ENCODE measurements around the gene ABCA8.
"Not testable (repeated sequence)": the region's sequence is repeated elsewhere in the genome, so short reads cannot be mapped to it uniquely, and the experiment has no call there.

Gene ABCA8

DNA sequence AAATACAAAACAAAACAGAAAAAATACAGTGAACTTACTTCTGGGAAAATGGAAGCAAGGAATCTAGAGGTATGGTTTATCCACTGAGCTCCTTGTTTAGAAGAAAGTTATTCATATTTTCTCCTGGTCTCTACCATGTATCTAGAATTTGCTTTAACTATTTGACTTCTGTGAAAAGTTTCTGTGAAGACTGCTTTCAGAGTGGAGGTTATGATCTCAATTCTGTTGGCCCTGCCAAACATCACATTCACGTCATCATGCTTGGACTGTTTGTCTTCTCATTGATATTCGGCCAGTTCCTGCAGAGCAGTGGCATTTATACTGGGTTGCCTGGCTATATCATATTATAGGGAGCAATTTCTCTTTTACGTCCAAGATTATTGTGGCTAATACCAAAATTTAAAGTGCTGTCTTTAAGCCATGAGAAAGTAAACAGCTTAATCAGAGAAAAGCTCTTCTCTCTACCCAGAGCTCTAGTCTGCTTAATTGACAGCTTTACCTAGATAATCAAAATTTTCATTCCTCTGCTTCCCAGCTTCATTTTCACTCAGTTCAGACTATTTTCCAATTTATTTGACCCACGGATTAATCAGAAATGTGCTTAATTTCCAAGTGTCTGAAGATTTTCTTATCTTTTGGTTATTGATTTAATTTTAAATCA is at the start of gene ABCA8:
Gene ABCA8, minus strand, starts transcription at position 212 of the 661 bp plus-strand sequence. CDS start 13,358 bp downstream, outside the sequence.
- Mint-ChIP-seq H3K27ac (no peak within 1 kb of the TSS), H3K4me3 (no peak within 1 kb of the TSS), H3K27me3 (peaks cover 5% of the 10 kb centered on the region), H3K36me3 (no peaks in the 10 kb centered on the region), H3K4me1 (ENCODE audit: low read depth) (no peaks in the 10 kb centered on the region), H3K9me3 (ENCODE audit: low read depth) (no peaks in the 10 kb centered on the region)

DNA sequence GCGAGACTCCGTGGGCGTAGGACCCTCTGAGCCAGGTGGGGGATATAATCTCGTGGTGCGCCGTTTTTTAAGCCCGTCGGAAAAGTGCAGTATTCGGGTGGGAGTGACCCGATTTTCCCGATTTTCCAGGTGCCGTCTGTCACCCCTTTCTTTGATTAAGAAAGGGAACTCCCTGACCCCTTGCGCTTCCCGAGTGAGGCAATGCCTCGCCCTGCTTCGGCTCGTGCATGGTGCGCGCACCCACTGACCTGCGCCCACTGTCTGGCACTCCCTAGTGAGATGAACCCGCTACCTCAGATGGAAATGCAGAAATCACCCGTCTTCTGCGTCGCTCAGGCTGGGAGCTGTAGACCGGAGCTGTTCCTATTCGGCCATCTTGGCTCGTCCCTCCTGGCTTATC is 49.6 kb upstream of the ABCA8 start:
- not testable (repeated sequence) for H3K27me3 Mint-ChIP-seq; H3K36me3 Mint-ChIP-seq; H3K9me3 Mint-ChIP-seq (ENCODE audit: low read depth); H3K4me3 Mint-ChIP-seq; H3K4me1 Mint-ChIP-seq (ENCODE audit: low read depth); H3K27ac Mint-ChIP-seq

GRCh38 chr17:68999743-69000142 is 44.6 kb upstream of the ABCA8 start:
- not testable (repeated sequence) for H3K4me3 Mint-ChIP-seq; H3K27me3 Mint-ChIP-seq; H3K27ac Mint-ChIP-seq; H3K36me3 Mint-ChIP-seq; H3K4me1 Mint-ChIP-seq (ENCODE audit: low read depth); H3K9me3 Mint-ChIP-seq (ENCODE audit: low read depth)

DNA sequence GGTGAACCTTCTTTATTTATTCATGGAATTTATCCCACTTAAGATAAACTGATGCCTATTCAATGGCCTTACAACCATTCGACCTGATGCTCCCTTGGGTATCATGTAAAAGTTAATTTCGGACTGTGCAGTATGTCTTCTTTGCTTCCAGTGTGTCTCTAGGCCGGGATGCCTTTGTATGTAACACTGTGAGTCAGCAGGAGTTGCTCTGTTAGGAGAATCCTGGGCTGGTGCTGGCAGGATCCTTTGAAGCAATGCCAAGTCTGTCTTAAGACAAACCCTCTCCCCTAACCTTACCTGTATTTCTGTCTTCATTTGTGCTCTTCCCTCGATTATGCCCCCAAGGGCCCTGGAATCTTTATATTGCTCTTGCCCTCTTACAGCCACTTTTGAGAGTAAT is 37.9 kb upstream of the ABCA8 start:
- no peaks in the 10 kb centered on the region for H3K36me3 Mint-ChIP-seq
- H3K27me3 Mint-ChIP-seq: no peaks in the 10 kb centered on the region
- H3K4me1 Mint-ChIP-seq (ENCODE audit: low read depth): no peaks in the 10 kb centered on the region
- H3K27ac Mint-ChIP-seq: no peak overlapping the region
- H3K4me3 Mint-ChIP-seq: no peak overlapping the region
- H3K9me3 Mint-ChIP-seq (ENCODE audit: low read depth): no peaks in the 10 kb centered on the region

- no peak overlapping the region for H3K4me3 Mint-ChIP-seq
- no peaks in the 10 kb centered on the region for H3K9me3 Mint-ChIP-seq (ENCODE audit: low read depth)
- no peaks in the 10 kb centered on the region for H3K4me1 Mint-ChIP-seq (ENCODE audit: low read depth)
- no peaks in the 10 kb centered on the region for H3K36me3 Mint-ChIP-seq
- no peaks in the 10 kb centered on the region for H3K27me3 Mint-ChIP-seq
- H3K27ac Mint-ChIP-seq: no peak overlapping the region
These were observed 32.8 kb upstream of the ABCA8 start for GRCh38 chr17:68987966-68988365.

- Mint-ChIP-seq H3K27ac (no peak overlapping the region), H3K36me3 (peaks cover 2% of the 10 kb centered on the region), H3K9me3 (ENCODE audit: low read depth) (no peaks in the 10 kb centered on the region), H3K4me3 (no peak overlapping the region), H3K4me1 (ENCODE audit: low read depth) (no peaks in the 10 kb centered on the region), H3K27me3 (no peaks in the 10 kb centered on the region)
These were observed 26.1 kb upstream of the ABCA8 start for GRCh38 chr17:68981288-68981687.

DNA sequence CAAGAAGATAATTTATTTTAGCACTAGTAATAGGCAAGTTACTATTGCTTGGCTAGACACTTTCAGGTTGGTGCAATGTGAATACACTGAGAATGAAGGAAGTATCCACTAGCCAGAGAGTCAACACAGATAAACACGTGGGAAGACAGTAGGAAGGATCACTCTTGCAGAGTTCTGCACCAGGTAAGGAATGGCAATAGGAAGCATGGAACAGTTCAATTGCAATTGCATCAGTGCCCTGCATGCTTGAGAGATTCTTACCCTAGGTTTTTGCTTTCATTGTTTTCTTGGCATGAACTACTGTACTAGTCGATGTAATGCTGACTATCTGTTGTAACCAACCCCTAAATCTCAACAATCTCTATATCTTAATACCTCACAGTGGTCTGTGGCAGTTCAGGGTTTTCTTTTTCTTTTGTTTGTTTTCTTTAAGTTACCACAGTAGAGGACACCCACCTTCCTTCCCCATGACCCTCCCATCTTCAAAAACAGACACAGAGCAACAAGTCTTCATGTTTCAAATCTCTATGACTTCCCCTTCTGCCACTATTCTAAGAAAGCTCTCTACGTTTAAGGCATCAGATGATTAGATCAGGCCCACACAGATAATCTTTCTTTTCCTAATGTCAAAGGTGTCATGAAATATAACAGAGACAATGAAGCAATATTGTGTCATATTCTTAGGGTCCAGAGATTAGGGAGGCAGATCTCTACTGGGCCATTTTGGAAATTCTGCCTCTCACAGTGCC is 18.1 kb upstream of the ABCA8 start:
- Mint-ChIP-seq H3K27ac (no peak overlapping the region), H3K4me3 (no peak overlapping the region), H3K27me3 (no peaks in the 10 kb centered on the region), H3K9me3 (ENCODE audit: low read depth) (no peaks in the 10 kb centered on the region), H3K36me3 (peaks cover 3% of the 10 kb centered on the region), H3K4me1 (ENCODE audit: low read depth) (no peaks in the 10 kb centered on the region)

GRCh38 chr17:68972119-68972704 is 17.0 kb upstream of the ABCA8 start:
- Mint-ChIP-seq H3K4me3 (no peak overlapping the region), H3K27ac (no peak overlapping the region), H3K4me1 (ENCODE audit: low read depth) (no peaks in the 10 kb centered on the region), H3K36me3 (peaks cover 3% of the 10 kb centered on the region), H3K27me3 (no peaks in the 10 kb centered on the region), H3K9me3 (ENCODE audit: low read depth) (no peaks in the 10 kb centered on the region)

DNA sequence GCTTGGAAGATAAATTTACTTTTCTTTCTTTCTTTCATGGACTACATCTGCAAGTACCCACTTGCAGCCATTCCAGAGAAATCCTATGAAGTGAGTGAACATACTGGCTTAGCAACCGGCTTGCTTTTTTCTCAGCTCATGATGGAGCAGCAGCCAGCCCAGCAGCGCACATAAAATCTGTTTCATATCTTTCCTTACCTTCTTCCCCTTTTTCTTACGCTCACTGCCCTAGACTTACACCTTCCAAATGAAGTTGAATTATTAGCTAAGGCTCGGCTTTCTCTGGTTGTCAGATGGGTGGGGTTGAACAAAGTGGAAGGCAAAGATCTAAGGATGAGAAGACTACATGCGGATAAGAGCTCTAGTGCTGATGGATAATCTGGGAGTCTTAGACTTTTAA is 13.9 kb upstream of the ABCA8 start:
- no peak overlapping the region for H3K4me3 Mint-ChIP-seq

DNA sequence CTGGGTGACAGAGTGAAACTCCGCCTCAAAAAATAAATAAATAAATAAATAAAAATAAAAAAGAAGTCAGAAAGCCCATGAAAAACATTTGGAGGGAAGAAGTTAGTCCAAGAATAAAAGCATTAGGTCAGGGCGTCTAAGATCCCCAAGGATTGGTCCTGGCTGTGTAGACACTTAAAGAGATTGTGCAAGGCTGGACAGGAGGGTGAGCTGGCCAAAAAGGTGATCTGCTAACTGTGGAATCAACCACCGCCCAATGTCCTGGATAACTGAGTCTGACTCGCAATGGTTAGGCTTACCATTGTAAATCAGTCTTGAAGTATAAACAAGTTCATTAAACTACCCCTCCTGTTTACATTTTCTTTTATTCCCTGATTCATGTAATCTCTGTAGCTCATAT is 8.8 kb upstream of the ABCA8 start:
- no peak overlapping the region for H3K27ac Mint-ChIP-seq
- no peaks in the 10 kb centered on the region for H3K4me1 Mint-ChIP-seq (ENCODE audit: low read depth)

More for the DNA sequence above, 13.9 kb upstream of the ABCA8 start:
- Mint-ChIP-seq H3K4me1 (ENCODE audit: low read depth) (no peaks in the 10 kb centered on the region), H3K27me3 (no peaks in the 10 kb centered on the region), H3K36me3 (no peaks in the 10 kb centered on the region), H3K27ac (no peak overlapping the region), H3K9me3 (ENCODE audit: low read depth) (no peaks in the 10 kb centered on the region)

GRCh38 chr17:68961214-68961882 is 6.2 kb upstream of the ABCA8 start:
- Mint-ChIP-seq H3K36me3 (no peaks in the 10 kb centered on the region), H3K4me3 (no peak overlapping the region), H3K4me1 (ENCODE audit: low read depth) (no peaks in the 10 kb centered on the region), H3K27ac (no peak overlapping the region), H3K9me3 (ENCODE audit: low read depth) (no peaks in the 10 kb centered on the region), H3K27me3 (no peaks in the 10 kb centered on the region)

More for the DNA sequence above, 8.8 kb upstream of the ABCA8 start:
- Mint-ChIP-seq H3K36me3 (no peaks in the 10 kb centered on the region), H3K9me3 (ENCODE audit: low read depth) (no peaks in the 10 kb centered on the region), H3K4me3 (no peak overlapping the region), H3K27me3 (no peaks in the 10 kb centered on the region)

DNA sequence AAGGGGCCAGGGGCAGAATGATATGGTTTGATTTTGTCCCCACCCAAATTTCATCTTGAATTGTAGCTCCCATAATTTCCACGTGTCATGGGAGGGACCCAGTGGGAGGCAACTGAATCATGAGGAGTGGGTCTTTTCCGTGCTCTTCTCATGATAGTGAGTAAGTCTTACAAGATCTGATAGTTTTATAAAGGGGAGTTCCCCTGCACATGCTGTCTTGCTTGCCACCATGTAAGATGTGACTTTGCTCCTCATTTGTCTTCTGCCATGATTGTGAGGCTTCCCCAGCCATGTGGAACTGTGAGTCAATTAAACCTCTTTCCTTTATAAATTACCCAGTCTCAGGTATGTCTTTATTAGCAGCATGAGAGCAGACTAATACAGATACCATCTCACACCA is 3.9 kb upstream of the ABCA8 start:
- H3K36me3 Mint-ChIP-seq; H3K27ac Mint-ChIP-seq; H3K27me3 Mint-ChIP-seq; H3K9me3 Mint-ChIP-seq (ENCODE audit: low read depth); H3K4me1 Mint-ChIP-seq (ENCODE audit: low read depth); H3K4me3 Mint-ChIP-seq: not testable (repeated sequence)

- peaks cover 5% of the 10 kb centered on the region for H3K27me3 Mint-ChIP-seq
- no peak overlapping the region for H3K4me3 Mint-ChIP-seq
- no peak overlapping the region for H3K27ac Mint-ChIP-seq
- no peaks in the 10 kb centered on the region for H3K9me3 Mint-ChIP-seq (ENCODE audit: low read depth)
- H3K4me1 Mint-ChIP-seq (ENCODE audit: low read depth): no peaks in the 10 kb centered on the region
- no peaks in the 10 kb centered on the region for H3K36me3 Mint-ChIP-seq
These were observed 2.8 kb upstream of the ABCA8 start for GRCh38 chr17:68957944-68958343.

DNA sequence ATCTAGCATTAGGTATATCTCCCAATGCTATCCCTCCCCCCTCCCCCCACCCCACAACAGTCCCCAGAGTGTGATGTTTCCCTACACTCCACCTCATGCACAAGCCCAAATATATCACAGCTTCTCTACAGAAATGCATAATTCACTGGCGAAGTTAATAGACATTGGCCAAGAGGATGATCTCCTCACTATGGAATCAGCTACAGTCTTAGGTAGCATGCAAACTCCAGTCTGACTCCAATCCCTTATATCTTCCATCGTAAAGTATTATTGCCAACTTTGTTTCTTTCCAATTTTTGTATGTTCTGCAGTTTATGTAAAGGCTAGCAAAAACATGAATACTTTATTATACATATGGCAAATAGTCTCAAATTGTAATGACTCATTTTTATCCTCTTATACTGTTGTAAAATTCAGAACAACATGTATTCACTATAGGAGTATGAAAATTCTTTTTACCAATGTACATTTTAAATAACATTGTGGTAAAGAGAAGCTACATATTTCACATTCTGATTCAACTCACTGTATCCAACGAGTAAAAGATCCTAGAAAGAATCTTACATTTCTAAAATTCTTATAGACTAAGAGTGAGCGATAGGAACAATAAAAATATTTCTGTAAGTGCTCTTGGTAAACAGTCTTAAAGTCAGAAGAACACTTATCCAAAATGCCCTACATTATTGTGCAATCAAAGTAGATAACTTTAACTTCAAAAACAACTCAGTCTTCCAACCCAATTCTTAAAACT is 871 bp downstream of the ABCA8 start:
- no peaks in the 10 kb centered on the region for H3K9me3 Mint-ChIP-seq (ENCODE audit: low read depth)
- peaks cover 5% of the 10 kb centered on the region for H3K27me3 Mint-ChIP-seq
- no peak overlapping the region for H3K27ac Mint-ChIP-seq
- H3K36me3 Mint-ChIP-seq: no peaks in the 10 kb centered on the region
- no peaks in the 10 kb centered on the region for H3K4me1 Mint-ChIP-seq (ENCODE audit: low read depth)
- no peak overlapping the region for H3K4me3 Mint-ChIP-seq

All from activated naive CD8-positive, alpha-beta T cell (primary cell).